LNCAP (cell line): Measurements from ENCODE around the gene ARHGDIA.

Experiments used
- CTCF ChIP-seq: fragments of 450-650 bp; IDR thresholded peaks from 2 replicates; pipeline ENCODE4 v1.5.1; 2017; ENCODE audit warnings: mild to moderate bottlenecking

ARHGDIA gene

DNA sequence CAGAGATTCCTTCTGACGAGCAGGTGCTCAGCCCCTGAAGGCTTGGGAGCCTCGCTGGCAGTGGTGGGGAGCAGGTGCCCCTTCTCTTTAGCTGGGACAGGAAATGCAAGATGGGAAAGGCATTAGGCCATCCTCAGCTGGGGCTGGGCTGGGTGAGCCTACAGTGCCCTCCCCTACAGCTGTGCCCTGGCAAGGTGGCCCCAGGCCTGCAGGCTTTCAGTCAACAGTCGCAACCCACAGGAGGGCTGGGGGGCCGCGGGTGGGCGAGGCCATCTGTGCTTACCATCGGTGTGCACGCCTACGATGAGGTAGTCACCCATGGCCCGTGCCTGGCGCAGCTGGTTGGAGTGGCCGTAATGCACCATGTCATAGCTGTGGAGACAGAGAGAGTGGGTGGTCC, 38.1 kb upstream of the ARHGDIA start:
- no peak for TF ChIP-seq CTCF

DNA sequence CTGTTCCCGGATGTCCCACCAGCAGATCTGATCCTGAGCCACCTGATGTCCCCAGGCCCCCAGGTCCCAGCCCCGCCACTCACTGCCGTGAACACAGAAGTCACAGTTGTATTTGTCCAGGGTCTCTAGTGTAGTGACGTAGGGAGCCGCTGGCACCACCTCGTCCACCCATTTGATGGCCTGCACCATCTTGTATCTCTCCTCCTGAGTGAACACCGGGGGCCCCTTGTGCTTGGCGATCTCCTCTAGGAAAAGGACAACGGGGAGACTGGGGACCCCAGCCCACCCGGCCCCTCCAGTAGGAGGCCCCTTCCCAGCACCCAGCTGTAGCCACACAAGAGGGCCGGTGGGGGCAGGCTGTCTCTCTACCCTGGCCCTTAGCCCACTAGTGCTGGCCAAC, 37.7 kb upstream of the ARHGDIA start:
- no peak for TF ChIP-seq CTCF

- TF ChIP-seq CTCF, result no peak
Measured at GRCh38 chr17:81907219-81908145, 36.3 kb upstream of the ARHGDIA start.

DNA sequence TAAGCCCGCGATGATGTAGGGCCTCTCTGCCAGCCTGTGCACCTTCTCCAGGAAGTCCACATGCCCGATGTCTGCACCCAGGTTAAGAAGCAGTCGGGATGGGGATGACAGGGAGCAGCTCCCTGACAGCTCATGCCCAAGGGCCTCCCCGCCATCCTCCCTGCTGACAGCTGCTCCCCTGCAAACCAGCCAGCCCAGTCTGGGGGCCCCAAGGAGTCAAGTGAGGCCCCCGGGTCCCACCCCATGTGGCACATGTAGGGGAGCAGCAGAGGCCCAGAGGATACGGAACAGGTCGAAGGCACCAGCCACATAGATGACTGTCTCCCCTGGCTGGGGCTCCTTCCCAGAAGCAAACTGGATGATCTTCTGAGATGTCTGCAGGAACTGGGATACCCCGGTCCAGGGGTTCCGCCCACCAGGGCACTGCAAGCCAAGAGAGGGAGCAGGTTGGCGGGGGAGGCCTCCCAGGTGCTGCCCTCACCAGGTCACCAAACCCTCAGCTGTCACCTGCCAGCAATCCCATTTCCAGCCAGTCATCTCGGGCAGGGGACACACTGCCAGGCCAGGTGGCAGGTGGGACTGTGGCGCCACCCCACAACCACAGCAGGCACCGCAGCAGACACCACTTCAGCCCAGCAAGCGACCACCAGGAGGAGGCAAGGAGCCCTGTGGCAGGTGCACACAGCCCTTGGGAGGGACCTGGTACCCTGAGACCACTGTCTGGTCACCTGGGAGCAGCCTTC, 35.5 kb upstream of the ARHGDIA start:
- TF ChIP-seq CTCF, result no peak

GRCh38 chr17:81905993-81906392, 34.9 kb upstream of the ARHGDIA start:
- TF ChIP-seq CTCF, result no peak

GRCh38 chr17:81905424-81905875, 34.3 kb upstream of the ARHGDIA start:
- TF ChIP-seq CTCF, result no peak

DNA sequence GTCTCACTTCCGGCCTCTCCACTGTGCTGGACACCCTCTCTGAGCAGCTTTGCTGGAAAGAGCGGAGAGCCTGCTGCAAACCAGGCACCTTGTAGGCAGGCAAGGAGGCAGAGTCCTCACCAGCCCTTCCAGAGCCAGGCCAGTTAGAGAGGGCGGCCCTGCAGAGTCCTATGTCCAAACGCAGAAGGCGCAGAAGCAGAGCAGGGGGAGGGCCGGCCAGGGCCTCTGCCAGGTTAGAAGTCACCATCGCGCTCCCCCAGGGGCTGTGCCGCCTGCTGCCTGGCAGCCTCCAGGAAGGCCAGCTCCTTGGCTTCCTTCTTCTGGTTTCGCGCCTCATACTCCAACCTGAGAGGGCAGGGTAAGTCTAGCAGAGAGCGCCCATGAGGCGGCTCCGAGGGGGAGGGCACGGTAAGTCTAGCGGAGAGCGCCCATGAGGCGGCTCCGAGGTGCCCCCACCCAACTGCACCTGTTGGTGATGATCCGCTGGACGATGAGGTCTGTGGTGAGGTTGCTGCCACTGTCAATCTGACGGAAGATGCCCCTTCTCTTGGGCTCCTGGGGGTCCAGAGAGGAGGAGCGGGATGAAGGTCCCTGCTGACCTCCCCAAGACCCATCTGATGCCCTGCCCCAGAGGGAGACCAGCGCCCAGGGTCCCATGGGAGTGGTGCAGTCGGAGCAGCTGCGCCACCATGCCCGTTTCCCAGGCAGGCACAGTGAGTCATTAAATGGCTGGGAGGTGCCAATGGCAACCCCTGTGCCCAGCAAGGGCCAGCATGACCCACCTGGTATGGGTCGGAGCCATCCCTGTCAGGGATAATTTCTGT, 33.7 kb upstream of the ARHGDIA start:
- TF ChIP-seq CTCF, result no peak
